Fibroblast of lung (primary cell): Measurements from ENCODE around the gene INTS11. TPM values are rescaled to one million over a fixed set of nuclear protein-coding genes. Genes with fewer than 3 reads are reported as not detected.

Experiments used
- DNase-seq, 2 donors: peaks; one replicate each; pipeline versions ENCODE4 v3.0.0 to v3.0.0-alpha.2; 2010; ENCODE audit warnings: low read depth in 2 of 2
- H2AFZ ChIP-seq: 2 replicates; pipeline ENCODE4 v1.5.1; 2012; ENCODE audit warnings: low read length, control low read depth, inconsistent platforms
- H3K27ac ChIP-seq: 2 replicates; pipeline ENCODE4 v1.5.1; 2011; ENCODE audit warnings: low read length, control low read depth; ENCODE audit not compliant: insufficient read depth
- H3K27me3 ChIP-seq: 2 replicates; pipeline ENCODE4 v1.5.1; 2011; ENCODE audit warnings: mild to moderate bottlenecking, low read length; ENCODE audit not compliant: control insufficient read depth, insufficient read depth
- H3K36me3 ChIP-seq: 2 replicates; pipeline ENCODE4 v1.5.1; 2011; ENCODE audit warnings: low read length; ENCODE audit not compliant: control insufficient read depth, insufficient read depth
- H3K4me1 ChIP-seq: 2 replicates; pipeline ENCODE4 v1.5.1; 2011; ENCODE audit warnings: low read length; ENCODE audit not compliant: control insufficient read depth, insufficient read depth; ENCODE audit errors: extremely low read depth
- H3K4me2 ChIP-seq: 2 replicates; pipeline ENCODE4 v1.5.1; 2011; ENCODE audit warnings: low read length, control low read depth; ENCODE audit not compliant: insufficient read depth; ENCODE audit errors: extremely low read depth
- H3K4me3 ChIP-seq, 4 experiments: fragments of 200-600 bp in 1 of 4; sonication (generic) in 1 of 4; replicated peaks in 1 of 4; 2 replicates each; pipeline ENCODE4 v1.5.1; 2011 to 2016; ENCODE audit warnings: low read length in 4 of 4, low read depth in 3 of 4, mild to moderate bottlenecking in 3 of 4, control low read depth in 2 of 4, inconsistent platforms in 1 of 4, mixed read lengths in 1 of 4; ENCODE audit not compliant: insufficient read depth in 1 of 4; ENCODE audit errors: control extremely low read depth in 1 of 4
- H3K79me2 ChIP-seq: 2 replicates; pipeline ENCODE4 v1.5.1; 2012; ENCODE audit warnings: mild to moderate bottlenecking, low read length, inconsistent platforms; ENCODE audit not compliant: control insufficient read depth, insufficient read depth
- H3K9ac ChIP-seq: 2 replicates; pipeline ENCODE4 v1.5.1; 2011; ENCODE audit warnings: mild to moderate bottlenecking, low read length, control low read depth; ENCODE audit not compliant: insufficient read depth
- H3K9me3 ChIP-seq: 2 replicates; pipeline ENCODE4 v1.5.1; 2012; ENCODE audit warnings: low read depth, low read length; ENCODE audit not compliant: control insufficient read depth, insufficient read depth
- H4K20me1 ChIP-seq: 2 replicates; pipeline ENCODE4 v1.5.1; 2011; ENCODE audit warnings: low read length; ENCODE audit not compliant: control insufficient read depth, insufficient read depth; ENCODE audit errors: extremely low read depth
- CTCF ChIP-seq, 2 donors: IDR thresholded peaks in 1 of 2; conservative IDR thresholded peaks in 1 of 2; 1 replicate in 1 of 2; 2 replicates in 1 of 2; pipeline ENCODE4 v1.5.1; 2011 to 2012; ENCODE audit warnings: low read length in 2 of 2, control low read depth in 1 of 2, inconsistent platforms in 1 of 2, low read depth in 1 of 2, mild to moderate bottlenecking in 1 of 2
- EZH2 ChIP-seq: IDR thresholded peaks from 2 replicates; pipeline ENCODE4 v1.5.1; 2012; ENCODE audit warnings: low read length, control low read depth, mild to moderate bottlenecking; ENCODE audit errors: missing control alignments
- polyA plus RNA-seq, 2 donors: library from polyadenylated mRNA; depleted of rRNA in 1 of 2; stranded (reverse) in 1 of 2; unstranded in 1 of 2; fragments of >200 nt; gene quantifications; 2 replicates each; pipeline ENCODE4 v1.2.1, GENCODE V29; 2011 to 2012; ENCODE audit warnings: missing spikeins in 1 of 2
- total RNA-seq: library from RNA; depleted of rRNA; stranded (reverse); fragments of >200 nt; gene quantifications from 2 replicates; pipeline ENCODE4 v1.2.1, GENCODE V29; 2014

Gene INTS11
- total and polyA plus RNA-seq, 2 donors (not counting 1 experiment from before 2014, with no cell fraction given) = 44.1 to 69.2 TPM

GRCh38 chr1:1357871-1358432, 33.5 kb upstream of the INTS11 start:
- peak overlapping the region; percentile 92 for H3K9ac ChIP-seq

DNA sequence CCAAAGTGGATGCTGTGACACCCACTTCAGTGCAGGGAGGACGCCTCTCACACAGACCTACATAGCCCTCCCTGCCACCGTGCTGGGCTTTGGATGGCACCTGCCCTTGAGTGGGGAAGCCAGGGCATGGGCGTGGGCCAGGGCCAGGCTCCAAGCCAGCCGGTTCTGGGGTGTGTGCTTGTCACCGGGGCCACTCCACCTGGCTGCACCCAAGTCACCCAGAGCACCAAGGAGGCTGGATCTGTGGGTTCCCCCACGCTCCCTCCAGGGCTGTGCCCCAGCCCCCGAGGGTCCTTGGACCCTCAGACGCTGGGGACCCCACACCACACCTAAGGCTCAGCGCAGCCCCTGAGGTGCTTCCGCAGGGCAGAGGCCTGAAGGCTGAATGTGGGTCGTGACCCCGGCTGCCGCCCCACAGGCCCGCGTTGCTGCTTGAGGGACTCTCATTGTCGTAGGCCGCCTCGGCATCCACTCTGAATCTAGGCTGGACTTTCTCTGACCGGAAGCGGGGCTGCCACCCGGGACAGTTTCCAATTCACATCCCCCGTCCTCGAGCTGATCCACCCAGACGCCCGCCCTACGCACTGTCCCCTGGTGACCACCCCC, 32.4 kb upstream of the INTS11 start:
- no peak for TF ChIP-seq CTCF (conservative IDR thresholded peaks at IDR 0.05 in 1 of 2, IDR thresholded peaks at IDR 0.05 in 1 of 2; ENCODE audit: low read depth in 1 of 2, low read length in 2 of 2)
- no peak for TF ChIP-seq EZH2
- no peak for DNase-seq
- peaks cover 60% of the 10 kb centered on the region for H3K79me2 ChIP-seq

More at GRCh38 chr1:1357871-1358432, 33.5 kb upstream of the INTS11 start:
- H3K27ac ChIP-seq = peak overlapping the region; percentile 96
- no peak for DNase-seq
- peak overlapping the region; percentile 91 to 98 (median 97) for H3K4me3 ChIP-seq
- H3K79me2 ChIP-seq = peaks cover 52% of the 10 kb centered on the region
- H3K9me3 ChIP-seq = no peaks in the 10 kb centered on the region
- no peak for TF ChIP-seq CTCF (conservative IDR thresholded peaks at IDR 0.05 in 1 of 2, IDR thresholded peaks at IDR 0.05 in 1 of 2; ENCODE audit: low read depth in 1 of 2, low read length in 2 of 2)
- no peak for TF ChIP-seq EZH2
- H2AFZ ChIP-seq = no peak overlapping the region
- no peaks in the 10 kb centered on the region for H3K27me3 ChIP-seq
- no peaks in the 10 kb centered on the region for H4K20me1 ChIP-seq
- H3K36me3 ChIP-seq = peaks cover 19% of the 10 kb centered on the region
- H3K4me2 ChIP-seq = peak overlapping the region; percentile 87
- H3K4me1 ChIP-seq = peaks cover 35% of the 10 kb centered on the region

GRCh38 chr1:1356166-1356795, 31.8 kb upstream of the INTS11 start:
- H2AFZ ChIP-seq = no peak overlapping the region
- DNase-seq = no peak
- peaks cover 25% of the 10 kb centered on the region for H3K36me3 ChIP-seq
- no peaks in the 10 kb centered on the region for H3K27me3 ChIP-seq
- H3K4me2 ChIP-seq = peak overlapping the region; percentile 44
- peaks cover 40% of the 10 kb centered on the region for H3K4me1 ChIP-seq
- H3K9ac ChIP-seq = peak overlapping the region; percentile 92
- H3K9me3 ChIP-seq = no peaks in the 10 kb centered on the region
- no peak for TF ChIP-seq EZH2
- TF ChIP-seq CTCF (conservative IDR thresholded peaks at IDR 0.05 in 1 of 2, IDR thresholded peaks at IDR 0.05 in 1 of 2; ENCODE audit: low read depth in 1 of 2, low read length in 2 of 2) = no peak
- H4K20me1 ChIP-seq = no peaks in the 10 kb centered on the region
- H3K27ac ChIP-seq = peak overlapping the region; percentile 96
- peaks cover 62% of the 10 kb centered on the region for H3K79me2 ChIP-seq
- peak overlapping the region; percentile 91 to 98 (median 97) for H3K4me3 ChIP-seq

More for the DNA sequence above, 32.4 kb upstream of the INTS11 start:
- no peaks in the 10 kb centered on the region for H3K27me3 ChIP-seq
- peak overlapping the region; percentile 92 for H3K9ac ChIP-seq
- peak overlapping the region; percentile 96 for H3K27ac ChIP-seq
- H4K20me1 ChIP-seq = no peaks in the 10 kb centered on the region
- peak overlapping the region; percentile 87 for H3K4me2 ChIP-seq
- no peaks in the 10 kb centered on the region for H3K9me3 ChIP-seq
- H3K4me3 ChIP-seq = peak overlapping the region; percentile 91 to 98 (median 97)
- peaks cover 43% of the 10 kb centered on the region for H3K4me1 ChIP-seq
- peaks cover 25% of the 10 kb centered on the region for H3K36me3 ChIP-seq
- no peak overlapping the region for H2AFZ ChIP-seq
